Thyroid gland (tissue), 4 donors: ENCODE measurements around the gene PPOX.

Experiments
- POLR2A ChIP-seq, 2 donors: fragments of 450-650 bp; IDR thresholded peaks; one replicate each; pipeline ENCODE4 v1.6.1; 2017; ENCODE audit warnings: antibody characterized with exemption in 2 of 2, mild to moderate bottlenecking in 2 of 2, moderate library complexity in 1 of 2
- TF ChIP-seq, protein P1 (sequence below), 6 experiments: fragments of 200-600 bp in 3 of 6; fragments of 450-650 bp in 3 of 6; sonication (generic) in 3 of 6; IDR thresholded peaks; one replicate each; pipeline ENCODE4 v1.5.1; 2016 to 2019; ENCODE audit warnings: antibody characterized with exemption in 6 of 6, mild to moderate bottlenecking in 2 of 6, inconsistent platforms in 1 of 6, moderate library complexity in 1 of 6

DNA sequence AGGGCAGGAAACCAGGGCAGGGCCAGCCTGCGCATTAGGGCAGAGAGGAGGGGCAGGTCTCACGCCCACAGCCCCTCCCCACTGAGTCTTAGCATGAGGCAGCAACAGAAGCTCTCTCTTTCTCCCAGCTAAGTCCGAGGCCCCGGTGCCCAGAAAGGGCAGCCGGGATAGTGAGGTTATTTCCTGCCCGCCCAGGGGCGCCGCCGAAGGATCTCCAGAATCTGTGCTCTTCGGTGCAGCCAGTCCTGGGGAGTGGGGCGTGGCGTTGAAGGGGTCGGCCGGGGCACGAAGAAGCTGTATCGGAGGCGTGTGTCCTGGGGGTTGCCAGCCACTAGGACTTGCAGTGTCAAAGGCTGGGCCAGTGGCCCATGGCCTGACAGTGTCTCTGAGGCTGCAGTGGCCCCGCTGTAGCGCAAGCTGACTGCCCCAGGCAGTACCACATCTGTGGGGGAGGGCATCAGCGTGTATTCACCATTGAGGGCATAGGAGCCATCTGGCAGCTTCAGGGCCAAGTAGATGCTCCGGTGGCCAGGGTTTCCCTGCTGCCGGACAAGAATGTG lies 24.8 kb downstream of the PPOX start:
- TF ChIP-seq, protein P1, sequence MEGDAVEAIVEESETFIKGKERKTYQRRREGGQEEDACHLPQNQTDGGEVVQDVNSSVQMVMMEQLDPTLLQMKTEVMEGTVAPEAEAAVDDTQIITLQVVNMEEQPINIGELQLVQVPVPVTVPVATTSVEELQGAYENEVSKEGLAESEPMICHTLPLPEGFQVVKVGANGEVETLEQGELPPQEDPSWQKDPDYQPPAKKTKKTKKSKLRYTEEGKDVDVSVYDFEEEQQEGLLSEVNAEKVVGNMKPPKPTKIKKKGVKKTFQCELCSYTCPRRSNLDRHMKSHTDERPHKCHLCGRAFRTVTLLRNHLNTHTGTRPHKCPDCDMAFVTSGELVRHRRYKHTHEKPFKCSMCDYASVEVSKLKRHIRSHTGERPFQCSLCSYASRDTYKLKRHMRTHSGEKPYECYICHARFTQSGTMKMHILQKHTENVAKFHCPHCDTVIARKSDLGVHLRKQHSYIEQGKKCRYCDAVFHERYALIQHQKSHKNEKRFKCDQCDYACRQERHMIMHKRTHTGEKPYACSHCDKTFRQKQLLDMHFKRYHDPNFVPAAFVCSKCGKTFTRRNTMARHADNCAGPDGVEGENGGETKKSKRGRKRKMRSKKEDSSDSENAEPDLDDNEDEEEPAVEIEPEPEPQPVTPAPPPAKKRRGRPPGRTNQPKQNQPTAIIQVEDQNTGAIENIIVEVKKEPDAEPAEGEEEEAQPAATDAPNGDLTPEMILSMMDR (IDR thresholded peaks at IDR 0.05): no peak
- no peak for TF ChIP-seq POLR2A (IDR thresholded peaks at IDR 0.05)
